Stimulated activated CD4-positive, alpha-beta T cell treated with anti-CD3 and anti-CD28 coated beads, Interleukin-1b, Interleukin-23, amount 100 ng/mL, for 1 hour (primary cell): Measurements from ENCODE around the gene STEAP3.
"Not testable (repeated sequence)": the region's sequence is repeated elsewhere in the genome, so short reads cannot be mapped to it uniquely, and the experiment has no call there.

Experiments
- DNase-seq, 2 donors: peaks; one replicate each; pipeline ENCODE4 v3.0.0-alpha.2; 2020; ENCODE audit warnings: low read depth in 2 of 2

STEAP3 gene

GRCh38 chr2:119261493-119262225 is 38.0 kb downstream of the STEAP3 start:
- no peak for DNase-seq

- DNase-seq: no peak
Measured at GRCh38 chr2:119263025-119263424, 39.4 kb downstream of the STEAP3 start.

GRCh38 chr2:119263656-119264055 is 40.0 kb downstream of the STEAP3 start:
- DNase-seq: no peak

- DNase-seq: no peak
Measured at GRCh38 chr2:119264781-119265692, 41.4 kb downstream of the STEAP3 start.

GRCh38 chr2:119265693-119266066 is 42.0 kb downstream of the STEAP3 start:
- DNase-seq: no peak

GRCh38 chr2:119266091-119266589 is 42.5 kb downstream of the STEAP3 start:
- no peak for DNase-seq

GRCh38 chr2:119267604-119268003 is 44.0 kb downstream of the STEAP3 start:
- DNase-seq: no peak

- DNase-seq: no peak
Measured at GRCh38 chr2:119276864-119277263, 53.2 kb downstream of the STEAP3 start.

GRCh38 chr2:119278385-119278784 is 54.8 kb downstream of the STEAP3 start:
- DNase-seq: not testable (repeated sequence)

- no peak for DNase-seq
Measured at GRCh38 chr2:119278946-119279345, 55.3 kb downstream of the STEAP3 start.

- DNase-seq: no peak
Measured at GRCh38 chr2:119279666-119280065, 56.0 kb downstream of the STEAP3 start.

GRCh38 chr2:119280680-119281079 is 57.0 kb downstream of the STEAP3 start:
- DNase-seq: no peak

GRCh38 chr2:119282146-119282995 is 58.7 kb downstream of the STEAP3 start:
- DNase-seq: no peak

GRCh38 chr2:119282996-119283511 is 59.4 kb downstream of the STEAP3 start:
- no peak for DNase-seq

GRCh38 chr2:119283873-119284331 is 60.3 kb downstream of the STEAP3 start:
- no peak for DNase-seq

- no peak for DNase-seq
Measured at GRCh38 chr2:119286661-119287060, 63.0 kb downstream of the STEAP3 start.

GRCh38 chr2:119288576-119288975 is 64.9 kb downstream of the STEAP3 start:
- no peak for DNase-seq

GRCh38 chr2:119289093-119289492 is 65.5 kb downstream of the STEAP3 start:
- DNase-seq: no peak

GRCh38 chr2:119289642-119290041 is 66.0 kb downstream of the STEAP3 start:
- no peak for DNase-seq

- peak; percentile 46 to 49 for DNase-seq
Measured at GRCh38 chr2:119290859-119291587, 67.4 kb downstream of the STEAP3 start.
